Activated CD8-positive, alpha-beta memory T cell treated with anti-CD3 and anti-CD28 coated beads for 4 hours (primary cell): Measurements from ENCODE around the gene TBC1D4.

Experiments used
- DNase-seq, 2 donors: peaks; one replicate each; pipeline ENCODE4 v3.0.0-alpha.2; 2020; ENCODE audit warnings: low read depth in 2 of 2

Gene TBC1D4

GRCh38 chr13:75482070-75482819, at the start of gene TBC1D4:
Gene TBC1D4 (minus strand): TSS chr13:75482169. CDS start chr13:75481767, 402 bp downstream.
- DNase-seq = peak in 1 of 2 donors; percentile 13

- no peak for DNase-seq
Measured at GRCh38 chr13:75530549-75530961, 48.6 kb upstream of the TBC1D4 start.

GRCh38 chr13:75521956-75522355, 40.0 kb upstream of the TBC1D4 start:
- no peak for DNase-seq

- no peak for DNase-seq
Measured at GRCh38 chr13:75518439-75519088, 36.6 kb upstream of the TBC1D4 start.

- no peak for DNase-seq
Measured at GRCh38 chr13:75514080-75514995, 32.4 kb upstream of the TBC1D4 start.

- no peak for DNase-seq
Measured at GRCh38 chr13:75513271-75513670, 31.3 kb upstream of the TBC1D4 start.

- no peak for DNase-seq
Measured at GRCh38 chr13:75512253-75512652, 30.3 kb upstream of the TBC1D4 start.

GRCh38 chr13:75511051-75511625, 29.2 kb upstream of the TBC1D4 start:
- DNase-seq = no peak

- no peak for DNase-seq
Measured at GRCh38 chr13:75508002-75508548, 26.1 kb upstream of the TBC1D4 start.

GRCh38 chr13:75507027-75508001, 25.3 kb upstream of the TBC1D4 start:
- no peak for DNase-seq

GRCh38 chr13:75506018-75506417, 24.0 kb upstream of the TBC1D4 start:
- DNase-seq = no peak

GRCh38 chr13:75505327-75505726, 23.4 kb upstream of the TBC1D4 start:
- no peak for DNase-seq

GRCh38 chr13:75495938-75496337, 14.0 kb upstream of the TBC1D4 start:
- DNase-seq = no peak

GRCh38 chr13:75494491-75494890, 12.5 kb upstream of the TBC1D4 start:
- DNase-seq = no peak

GRCh38 chr13:75493156-75493555, 11.2 kb upstream of the TBC1D4 start:
- no peak for DNase-seq

GRCh38 chr13:75492389-75492788, 10.4 kb upstream of the TBC1D4 start:
- no peak for DNase-seq

- DNase-seq = no peak
Measured at GRCh38 chr13:75491376-75491775, 9.4 kb upstream of the TBC1D4 start.

- no peak for DNase-seq
Measured at GRCh38 chr13:75489502-75490263, 7.7 kb upstream of the TBC1D4 start.
